CD14-positive monocyte (primary cell): Measurements from ENCODE around the gene TTC1. TPM values are rescaled to one million over a fixed set of nuclear protein-coding genes. Genes with fewer than 3 reads are reported as not detected.

ENCODE experiments used
- DNase-seq, 3 donors: peaks; one replicate each; pipeline ENCODE4 v3.0.0-alpha.2; 2011 to 2022
- H2AFZ ChIP-seq: 2 replicates; pipeline ENCODE4 v1.6.0; 2012; ENCODE audit warnings: mild to moderate bottlenecking, low read depth, low read length, inconsistent platforms; ENCODE audit not compliant: insufficient read depth, poor library complexity, severe bottlenecking
- H3K27ac ChIP-seq, 2 donors: 1 replicate in 1 of 2; 2 replicates in 1 of 2; pipeline ENCODE4 v1.5.1; 2012 to 2013; ENCODE audit warnings: low read length in 2 of 2, control low read depth in 1 of 2, inconsistent platforms in 1 of 2, low read depth in 1 of 2, mild to moderate bottlenecking in 1 of 2
- H3K27me3 ChIP-seq, 2 donors: one replicate each; pipeline versions ENCODE4 v1.6.0 to v1.6.1; 2011 to 2013; ENCODE audit warnings: low read length in 2 of 2; ENCODE audit not compliant: control insufficient read depth in 2 of 2, insufficient read depth in 2 of 2
- H3K36me3 ChIP-seq, 2 donors: replicated peaks in 1 of 2; 1 replicate in 1 of 2; 2 replicates in 1 of 2; pipeline versions ENCODE4 v1.5.1 to v1.6.1; 2012 to 2013; ENCODE audit warnings: low read length in 2 of 2, control low read depth in 1 of 2, inconsistent platforms in 1 of 2, mild to moderate bottlenecking in 1 of 2; ENCODE audit not compliant: insufficient read depth in 2 of 2, control insufficient read depth in 1 of 2
- H3K4me1 ChIP-seq, 2 donors: 1 replicate in 1 of 2; 2 replicates in 1 of 2; pipeline versions ENCODE4 v1.5.1 to v1.6.1; 2012 to 2013; ENCODE audit warnings: low read length in 2 of 2, control low read depth in 1 of 2, inconsistent platforms in 1 of 2, mild to moderate bottlenecking in 1 of 2, moderate library complexity in 1 of 2; ENCODE audit not compliant: insufficient read depth in 2 of 2, control insufficient read depth in 1 of 2
- H3K4me2 ChIP-seq: replicated peaks from 2 replicates; pipeline ENCODE3; 2012; ENCODE audit warnings: low read length, moderate library complexity, mild to moderate bottlenecking; ENCODE audit not compliant: poor library complexity, severe bottlenecking; ENCODE audit errors: extremely low read depth
- H3K4me3 ChIP-seq, 3 experiments: fragments of 200-600 bp in 1 of 3; sonication (generic) in 1 of 3; replicated peaks in 1 of 3; 1 replicate in 2 of 3; 2 replicates in 1 of 3; pipeline ENCODE4 v1.5.1; 2011 to 2013; ENCODE audit warnings: low read length in 3 of 3, mild to moderate bottlenecking in 3 of 3, control low read depth in 2 of 3, low read depth in 2 of 3, inconsistent platforms in 1 of 3, moderate library complexity in 1 of 3
- H3K79me2 ChIP-seq: 2 replicates; pipeline ENCODE4 v1.6.0; 2012; ENCODE audit warnings: mild to moderate bottlenecking, control low read depth, inconsistent platforms, low read length, moderate library complexity; ENCODE audit not compliant: insufficient read depth
- H3K9ac ChIP-seq: 2 replicates; pipeline ENCODE4 v1.6.0; 2017; ENCODE audit warnings: low read length, mild to moderate bottlenecking; ENCODE audit not compliant: insufficient read depth, poor library complexity, severe bottlenecking
- H3K9me3 ChIP-seq, 2 donors: replicated peaks in 1 of 2; 1 replicate in 1 of 2; 2 replicates in 1 of 2; pipeline versions ENCODE4 v1.5.1 to v1.6.1; 2012 to 2013; ENCODE audit warnings: low read length in 2 of 2, control low read depth in 1 of 2; ENCODE audit not compliant: control insufficient read depth in 1 of 2, insufficient read depth in 1 of 2
- H4K20me1 ChIP-seq: 2 replicates; pipeline ENCODE4 v1.6.0; 2012; ENCODE audit warnings: mild to moderate bottlenecking, low read length, control low read depth, moderate library complexity; ENCODE audit not compliant: insufficient read depth
- H3K27ac Mint-ChIP-seq, 7 donors: one replicate each; pipeline ENCODE4 v1.8.0; 2020; ENCODE audit warnings: mild to moderate bottlenecking in 7 of 7, mixed read lengths in 7 of 7, moderate library complexity in 6 of 7, inconsistent platforms in 2 of 7
- H3K27me3 Mint-ChIP-seq, 3 donors: one replicate each; pipeline ENCODE4 v1.8.0; 2021 to 2022; ENCODE audit warnings: low read depth in 3 of 3, mild to moderate bottlenecking in 3 of 3, mixed read lengths in 3 of 3, moderate library complexity in 3 of 3, inconsistent platforms in 1 of 3
- H3K36me3 Mint-ChIP-seq, 2 donors: one replicate each; pipeline ENCODE4 v1.8.0; 2020; ENCODE audit warnings: mixed read lengths in 2 of 2, inconsistent platforms in 1 of 2, mild to moderate bottlenecking in 1 of 2
- H3K4me1 Mint-ChIP-seq: one replicate; pipeline ENCODE4 v1.8.0; 2020; ENCODE audit warnings: mild to moderate bottlenecking, mixed read lengths
- H3K4me3 Mint-ChIP-seq, 2 donors: one replicate each; pipeline ENCODE4 v1.8.0; 2020; ENCODE audit warnings: mild to moderate bottlenecking in 2 of 2, mixed read lengths in 2 of 2, moderate library complexity in 1 of 2
- H3K9me3 Mint-ChIP-seq, 7 donors: one replicate each; pipeline ENCODE4 v1.8.0; 2020 to 2022; ENCODE audit warnings: mixed read lengths in 7 of 7, mild to moderate bottlenecking in 6 of 7, moderate library complexity in 6 of 7, inconsistent platforms in 2 of 7
- WGBS: methylation state at CpG from one replicate; pipeline ENCODE4 v1.1.5; 2013; ENCODE audit warnings: missing lambda C conversion rate; ENCODE audit not compliant: insufficient coverage; 5-methylcytosine and 5-hydroxymethylcytosine counted together
- intact Hi-C, 2 donors: fragments of 100-400 bp; cut with micrococcal nuclease; formaldehyde crosslinking; loops; one replicate each; pipeline versions ENCODE4 v1.15.0 to v1.15.1; 2023
- polyA plus RNA-seq, 3 donors: library from polyadenylated mRNA; depleted of rRNA in 1 of 3; unstranded in 2 of 3; stranded (reverse) in 1 of 3; fragments of 300-500 nt in 2 of 3; fragments of >200 nt in 1 of 3; fragmentation: Illumina TruSeq in 2 of 3; gene quantifications; 1 replicate in 2 of 3; 2 replicates in 1 of 3; pipeline ENCODE4 v1.2.3, GENCODE V29; 2012 to 2021
- TF ChIP-seq, protein P1 (sequence below): fragments of 200-600 bp; IDR thresholded peaks from one replicate; pipeline ENCODE4 v1.8.0; 2022; ENCODE audit warnings: antibody characterized with exemption, mild to moderate bottlenecking

Gene TTC1
- polyA plus RNA-seq, 3 donors, result 11.4 to 63.4 (median 63.0) TPM

DNA sequence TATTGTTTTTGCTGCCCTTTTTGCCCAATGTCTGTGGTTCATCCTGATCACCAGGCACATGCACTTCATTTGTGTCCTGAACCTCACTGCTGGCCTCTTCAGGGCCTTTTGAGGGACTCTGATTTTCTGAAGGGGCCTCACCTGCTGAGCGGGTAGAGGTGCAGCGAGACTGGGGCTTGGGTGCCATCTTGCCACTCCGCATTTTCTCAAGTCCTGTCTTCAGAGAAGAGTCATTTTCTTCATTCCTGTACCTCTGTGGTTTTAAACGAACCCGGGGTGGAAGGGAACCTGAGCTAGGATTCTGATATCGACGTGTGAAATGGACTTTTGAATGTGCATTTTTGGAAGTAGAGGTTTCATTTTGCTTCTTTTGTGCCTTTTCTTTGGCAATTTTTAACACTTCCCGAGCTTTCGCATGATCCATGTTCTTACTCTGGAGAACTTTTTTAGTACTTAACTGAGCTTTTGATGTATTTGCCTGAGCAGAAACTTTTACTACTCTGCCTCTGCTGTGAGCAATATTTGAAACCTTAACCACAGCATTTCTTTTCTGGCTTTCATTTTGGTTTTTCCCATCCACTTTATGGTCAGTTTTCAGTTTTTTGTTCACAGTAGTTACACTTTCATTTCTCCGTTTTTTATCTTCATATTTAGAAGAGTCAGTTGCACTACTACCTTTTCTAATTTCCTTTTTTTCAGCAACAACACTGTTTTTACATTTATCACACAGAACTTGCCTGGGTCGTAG, 84.2 kb downstream of the TTC1 start:
- H3K9me3 Mint-ChIP-seq, result no peaks in the 10 kb centered on the region
- Histone ChIP-seq H3K27me3 (no peaks in the 10 kb centered on the region), H3K9me3 (no peaks in the 10 kb centered on the region), H3K4me2 (peak overlapping the region; percentile 7), H4K20me1 (no peaks in the 10 kb centered on the region), H3K9ac (no peak overlapping the region), H3K27ac (peak overlapping the region; percentile 27 to 76), H2AFZ (no peak overlapping the region), H3K4me3 (no peak overlapping the region), H3K4me1 (peaks cover 55 to 82% of the 10 kb centered on the region in 2 donors), H3K79me2 (peaks cover 72% of the 10 kb centered on the region), H3K36me3 (peaks cover 13 to 26% of the 10 kb centered on the region in 2 donors)
- peaks cover 27 to 36% of the 10 kb centered on the region in 2 donors for H3K36me3 Mint-ChIP-seq
- peak overlapping the region in 6 of 7 donors; percentile 32 to 91 (median 74) for H3K27ac Mint-ChIP-seq
- no peak overlapping the region for H3K4me3 Mint-ChIP-seq
- peaks cover 82% of the 10 kb centered on the region for H3K4me1 Mint-ChIP-seq
- no CpG with 5 or more reads among the region's 11 CpGs for WGBS
- DNase-seq, result no peak
- intact Hi-C loops, result loop anchor here in 1 of 2 donors (10.0 kb wide), 1 partner anchor 242 kb away; no protein-coding TSS in a partner anchor
- no peaks in the 10 kb centered on the region for H3K27me3 Mint-ChIP-seq
- TF ChIP-seq, protein P1, sequence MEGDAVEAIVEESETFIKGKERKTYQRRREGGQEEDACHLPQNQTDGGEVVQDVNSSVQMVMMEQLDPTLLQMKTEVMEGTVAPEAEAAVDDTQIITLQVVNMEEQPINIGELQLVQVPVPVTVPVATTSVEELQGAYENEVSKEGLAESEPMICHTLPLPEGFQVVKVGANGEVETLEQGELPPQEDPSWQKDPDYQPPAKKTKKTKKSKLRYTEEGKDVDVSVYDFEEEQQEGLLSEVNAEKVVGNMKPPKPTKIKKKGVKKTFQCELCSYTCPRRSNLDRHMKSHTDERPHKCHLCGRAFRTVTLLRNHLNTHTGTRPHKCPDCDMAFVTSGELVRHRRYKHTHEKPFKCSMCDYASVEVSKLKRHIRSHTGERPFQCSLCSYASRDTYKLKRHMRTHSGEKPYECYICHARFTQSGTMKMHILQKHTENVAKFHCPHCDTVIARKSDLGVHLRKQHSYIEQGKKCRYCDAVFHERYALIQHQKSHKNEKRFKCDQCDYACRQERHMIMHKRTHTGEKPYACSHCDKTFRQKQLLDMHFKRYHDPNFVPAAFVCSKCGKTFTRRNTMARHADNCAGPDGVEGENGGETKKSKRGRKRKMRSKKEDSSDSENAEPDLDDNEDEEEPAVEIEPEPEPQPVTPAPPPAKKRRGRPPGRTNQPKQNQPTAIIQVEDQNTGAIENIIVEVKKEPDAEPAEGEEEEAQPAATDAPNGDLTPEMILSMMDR, result no peak

DNA sequence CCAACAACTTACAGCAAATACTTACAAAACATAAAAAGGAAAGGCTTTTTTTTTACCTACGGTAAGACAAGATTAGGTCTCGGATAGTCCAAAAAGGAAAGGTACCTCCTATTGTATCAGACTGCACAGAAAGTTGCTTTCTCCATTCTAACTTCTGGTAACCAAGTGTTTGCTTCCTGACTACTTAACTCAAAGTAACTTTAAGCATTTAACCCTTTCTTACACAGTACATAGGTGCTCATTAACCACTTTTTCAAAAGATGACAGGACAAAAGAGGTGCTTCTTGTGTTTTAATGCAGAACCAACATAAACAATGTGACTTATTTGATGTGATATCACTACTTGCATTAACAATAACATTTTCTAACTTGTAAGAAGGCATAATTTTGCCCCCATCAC, 87.2 kb downstream of the TTC1 start:
- H3K4me1 ChIP-seq, result peaks cover 66 to 81% of the 10 kb centered on the region in 2 donors
- H4K20me1 ChIP-seq, result no peaks in the 10 kb centered on the region
- H3K9ac ChIP-seq, result no peak overlapping the region
- no peak overlapping the region for H3K4me2 ChIP-seq
- no peaks in the 10 kb centered on the region for H3K9me3 ChIP-seq
- H2AFZ ChIP-seq, result no peak overlapping the region
- Mint-ChIP-seq H3K4me3 (no peak overlapping the region), H3K36me3 (peaks cover 29 to 42% of the 10 kb centered on the region in 2 donors), H3K9me3 (no peaks in the 10 kb centered on the region), H3K27me3 (no peaks in the 10 kb centered on the region), H3K4me1 (peaks cover 78% of the 10 kb centered on the region), H3K27ac (no peak overlapping the region)
- TF ChIP-seq, protein P1, result no peak
- no peak overlapping the region for H3K4me3 ChIP-seq
- intact Hi-C loops, result loop anchor here in 1 of 2 donors (10.0 kb wide), 1 partner anchor 239 kb away; no protein-coding TSS in a partner anchor
- H3K36me3 ChIP-seq, result peaks cover 13 to 26% of the 10 kb centered on the region in 2 donors
- DNase-seq, result no peak
- 81% methylated on average over 2 of the region's 2 CpGs for WGBS
- H3K79me2 ChIP-seq, result peaks cover 84% of the 10 kb centered on the region
- no peaks in the 10 kb centered on the region for H3K27me3 ChIP-seq
- peak overlapping the region in 1 of 2 donors; percentile 70 for H3K27ac ChIP-seq
